ENCODE data around the gene MSI2.

DNA sequence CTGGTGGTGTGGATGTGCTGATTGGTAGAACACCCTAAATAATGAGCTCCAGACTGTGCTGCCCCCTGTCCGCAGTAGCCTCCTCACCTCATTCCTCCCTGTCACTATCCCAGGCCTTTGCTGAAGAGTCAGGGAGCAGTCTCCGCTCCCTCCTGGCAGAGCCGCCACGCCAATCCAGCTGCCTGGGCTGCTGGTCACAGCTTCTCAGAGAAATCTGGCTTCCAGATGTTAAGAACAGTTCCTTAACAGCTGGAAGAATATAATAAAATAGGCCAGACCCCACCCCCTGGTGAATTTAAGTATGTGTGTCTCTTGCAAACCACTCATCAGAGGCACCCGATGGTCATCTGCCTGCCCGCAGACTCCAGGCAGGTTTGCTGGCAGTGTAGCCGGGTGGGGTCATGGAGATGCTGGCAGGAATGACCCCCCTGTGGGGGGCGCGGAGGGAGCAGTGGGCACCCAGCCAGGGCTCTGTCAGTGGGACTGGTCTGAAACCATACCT, 327.8 kb downstream of the MSI2 start:
- TF ChIP-seq, protein P1, sequence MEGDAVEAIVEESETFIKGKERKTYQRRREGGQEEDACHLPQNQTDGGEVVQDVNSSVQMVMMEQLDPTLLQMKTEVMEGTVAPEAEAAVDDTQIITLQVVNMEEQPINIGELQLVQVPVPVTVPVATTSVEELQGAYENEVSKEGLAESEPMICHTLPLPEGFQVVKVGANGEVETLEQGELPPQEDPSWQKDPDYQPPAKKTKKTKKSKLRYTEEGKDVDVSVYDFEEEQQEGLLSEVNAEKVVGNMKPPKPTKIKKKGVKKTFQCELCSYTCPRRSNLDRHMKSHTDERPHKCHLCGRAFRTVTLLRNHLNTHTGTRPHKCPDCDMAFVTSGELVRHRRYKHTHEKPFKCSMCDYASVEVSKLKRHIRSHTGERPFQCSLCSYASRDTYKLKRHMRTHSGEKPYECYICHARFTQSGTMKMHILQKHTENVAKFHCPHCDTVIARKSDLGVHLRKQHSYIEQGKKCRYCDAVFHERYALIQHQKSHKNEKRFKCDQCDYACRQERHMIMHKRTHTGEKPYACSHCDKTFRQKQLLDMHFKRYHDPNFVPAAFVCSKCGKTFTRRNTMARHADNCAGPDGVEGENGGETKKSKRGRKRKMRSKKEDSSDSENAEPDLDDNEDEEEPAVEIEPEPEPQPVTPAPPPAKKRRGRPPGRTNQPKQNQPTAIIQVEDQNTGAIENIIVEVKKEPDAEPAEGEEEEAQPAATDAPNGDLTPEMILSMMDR (IDR thresholded peaks at IDR 0.05; ENCODE audit: insufficient read depth, low read length, poor library complexity, severe bottlenecking) = no peak
- TF ChIP-seq EZH2phosphoT487 (conservative IDR thresholded peaks at IDR 0.05; ENCODE audit: low read length) = no peak

All from SU-DHL-6 (cell line).